Fibroblast of skin of scalp (primary cell): ENCODE measurements around the gene MED22.

Source experiments
- DNase-seq: peaks from one replicate; pipeline ENCODE4 v3.0.0-alpha.2; 2013

MED22 gene

DNA sequence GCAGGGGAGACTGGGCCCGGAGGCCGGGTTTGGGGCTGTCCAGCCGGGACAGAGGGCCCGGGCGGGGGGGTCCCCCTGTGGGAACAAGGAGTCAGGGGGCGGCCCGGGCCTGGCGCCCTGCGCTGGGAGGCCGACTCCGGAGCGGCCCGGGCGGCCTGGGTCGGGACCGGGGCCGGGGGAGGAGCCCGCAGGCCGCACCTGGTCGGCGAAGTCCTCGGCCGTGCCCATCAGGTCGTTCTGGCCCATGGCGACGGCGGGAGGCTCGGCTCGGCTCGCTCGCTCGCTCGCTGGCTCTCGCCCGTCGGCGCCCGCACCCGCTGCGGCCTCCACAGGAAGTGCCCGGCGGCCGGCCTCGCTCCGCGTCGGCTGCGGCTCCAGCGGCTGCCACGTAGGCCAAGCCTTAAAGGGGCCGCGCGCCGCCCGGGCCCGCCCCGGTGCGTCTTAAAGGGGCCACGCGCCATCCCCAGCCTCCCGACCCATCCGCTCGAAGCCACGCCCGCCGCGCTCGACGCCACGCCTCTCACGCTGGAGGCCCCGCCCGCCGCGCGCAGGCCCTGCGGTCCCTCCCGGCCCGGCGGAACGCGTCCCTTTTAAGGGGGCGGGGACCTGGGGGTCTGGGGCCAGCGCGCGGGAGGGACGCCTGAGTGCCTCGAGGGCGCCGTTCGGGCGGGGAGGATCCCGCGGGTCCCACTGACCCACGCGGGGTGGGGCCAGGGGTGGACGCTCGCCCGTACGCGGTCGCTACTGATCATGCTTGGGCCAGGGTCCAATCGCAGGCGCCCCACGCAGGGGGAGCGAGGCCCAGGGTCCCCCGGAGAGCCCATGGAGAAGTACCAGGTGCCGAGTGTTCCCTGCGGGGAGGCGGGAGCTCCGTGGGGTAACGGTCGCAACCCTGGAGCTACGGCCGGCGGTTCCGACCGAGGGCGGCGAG is 28.1 kb upstream of the MED22 start, which contains the start of the genes STKLD1 and SURF4:
STKLD1 (plus strand) TSS at position 643 of the 931 bp plus-strand sequence; CDS start at position 751, 108 bp downstream.
SURF4 (minus strand) TSS at position 337 of the 931 bp plus-strand sequence; CDS start at position 246, 91 bp downstream.
- peak; percentile 97 for DNase-seq

DNA sequence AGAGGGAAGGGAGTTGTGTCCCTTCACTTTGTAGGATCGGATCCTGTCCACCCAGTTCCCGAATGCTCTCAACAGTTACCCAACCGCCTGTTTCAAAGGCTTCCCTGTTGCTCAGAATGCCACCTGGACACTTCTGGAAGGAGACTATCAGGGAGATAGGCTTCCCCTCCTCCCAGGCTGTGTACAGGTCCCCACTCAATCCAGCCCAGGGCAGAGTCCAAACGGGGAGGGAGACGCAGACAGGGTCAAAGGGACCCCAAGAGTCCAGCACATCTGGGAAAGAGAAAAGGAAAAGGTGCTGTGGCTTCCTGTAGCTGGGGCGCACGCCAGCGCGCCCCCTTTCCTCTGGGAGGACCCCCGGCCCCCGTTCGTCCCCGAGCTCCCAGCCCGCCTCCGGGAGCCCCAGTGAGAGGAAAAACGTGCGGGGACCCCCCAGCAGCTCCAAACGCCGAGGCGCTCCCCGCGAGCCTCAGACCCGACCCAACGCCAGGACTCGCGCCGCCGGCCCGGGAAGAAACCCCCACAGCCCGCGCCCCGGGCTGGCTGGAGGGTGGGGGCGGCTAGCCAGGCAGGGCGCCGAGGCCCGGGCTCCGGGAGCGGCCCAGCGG is 27.3 kb upstream of the MED22 start:
- peak; percentile 30 for DNase-seq

DNA sequence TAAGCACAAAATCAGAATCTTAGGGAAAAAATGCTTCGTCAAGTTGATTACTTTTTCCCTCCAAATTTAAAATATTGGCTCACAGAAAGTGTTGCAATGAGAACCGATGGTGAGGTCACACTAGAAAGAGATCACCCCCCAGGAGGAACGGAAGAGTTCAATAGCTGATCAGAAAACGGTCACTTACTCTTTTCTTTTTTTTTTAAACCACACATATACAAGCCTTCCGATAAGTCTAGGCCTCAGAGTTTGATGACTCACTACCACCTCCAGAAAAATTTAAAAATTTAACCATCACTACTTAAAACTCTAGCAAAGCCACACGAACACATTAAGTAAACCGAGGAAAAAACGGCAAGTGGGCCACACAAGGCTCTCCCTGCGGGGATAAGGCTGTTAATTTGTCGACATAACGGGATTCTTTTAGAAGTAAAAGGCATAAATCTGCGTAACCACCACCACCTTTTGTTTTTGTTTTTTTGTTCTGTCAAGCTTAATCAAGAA is 26.7 kb upstream of the MED22 start:
- DNase-seq, result peak; percentile 53

DNA sequence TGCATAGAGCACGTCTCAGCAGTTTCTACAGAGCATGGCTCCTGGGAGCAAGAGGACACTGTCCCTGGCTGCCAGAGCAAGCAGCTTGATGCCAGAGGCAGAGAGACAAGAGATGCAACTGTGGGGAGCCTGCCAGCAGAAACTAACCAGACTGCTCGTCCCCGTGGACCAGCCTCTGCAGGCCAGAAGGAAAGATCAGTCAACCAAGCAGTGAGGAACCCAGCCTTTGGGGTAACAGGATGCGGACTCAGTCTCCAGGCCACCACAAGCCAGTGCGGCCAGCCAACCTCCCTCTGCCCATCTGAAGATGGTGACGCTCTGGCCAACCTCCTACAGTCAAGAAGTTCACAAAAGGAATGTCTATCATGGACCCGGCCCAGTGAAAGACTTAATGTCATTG is 24.2 kb upstream of the MED22 start:
- DNase-seq, result no peak

DNA sequence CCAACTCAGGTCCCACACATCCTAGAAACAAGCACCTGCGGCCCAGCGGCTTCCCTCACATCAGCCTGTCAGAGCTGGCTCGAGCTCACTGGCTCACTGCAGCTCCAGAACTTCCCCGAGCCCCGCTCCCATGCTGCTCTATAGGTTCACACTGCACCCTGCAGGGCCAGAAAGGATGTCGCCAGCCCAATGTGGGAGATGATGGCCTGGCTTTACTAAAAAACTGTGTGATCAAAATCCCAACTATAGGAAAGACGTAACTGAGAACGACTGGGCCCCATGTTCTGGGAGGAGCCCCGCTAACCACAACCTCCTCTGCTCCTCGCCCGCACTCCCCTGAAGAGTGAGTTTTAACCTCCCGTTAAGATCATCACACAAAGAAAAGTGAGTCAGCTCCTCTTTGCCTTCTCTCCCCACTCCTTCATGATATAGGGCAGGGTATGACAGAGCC is 23.4 kb upstream of the MED22 start:
- DNase-seq, result no peak

DNA sequence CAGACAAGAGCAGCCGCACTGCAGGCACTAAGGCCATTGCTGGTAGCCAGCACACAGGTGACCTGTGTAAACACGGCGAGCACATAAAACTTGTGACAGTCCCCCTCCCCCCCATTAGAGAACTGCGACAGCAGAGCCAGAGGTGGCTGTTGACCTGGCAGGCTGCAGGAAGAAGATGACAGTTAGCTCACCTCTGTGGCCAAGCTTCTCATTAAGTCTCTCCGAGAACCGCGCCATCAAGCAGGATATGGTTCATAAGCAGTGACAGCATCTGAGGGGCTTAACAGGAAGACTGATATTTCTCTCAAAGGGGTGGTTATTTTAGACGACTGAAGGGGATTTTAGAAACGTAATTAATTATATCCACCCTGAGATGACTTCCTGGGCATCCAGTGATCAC is 22.8 kb upstream of the MED22 start:
- DNase-seq, result no peak

DNA sequence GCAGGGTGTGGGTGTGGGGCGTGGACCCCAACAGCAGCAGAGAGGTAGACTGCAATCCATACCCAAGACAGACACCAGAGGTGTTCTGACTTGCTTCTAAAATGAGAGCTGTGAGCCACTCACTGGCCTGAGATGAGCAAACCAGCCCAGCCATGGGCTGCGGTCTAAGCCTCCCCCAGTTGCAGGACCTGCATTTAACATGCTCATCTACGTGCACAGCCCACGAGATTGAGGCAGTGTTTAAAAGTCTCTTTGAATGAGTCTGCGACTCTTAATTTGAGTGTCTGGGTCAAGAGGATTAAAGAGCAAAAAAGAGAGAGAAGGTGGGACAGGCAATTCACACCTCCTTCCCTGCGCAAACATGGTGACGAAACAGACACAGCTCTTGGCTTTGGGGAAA is 22.0 kb upstream of the MED22 start:
- DNase-seq, result no peak

DNA sequence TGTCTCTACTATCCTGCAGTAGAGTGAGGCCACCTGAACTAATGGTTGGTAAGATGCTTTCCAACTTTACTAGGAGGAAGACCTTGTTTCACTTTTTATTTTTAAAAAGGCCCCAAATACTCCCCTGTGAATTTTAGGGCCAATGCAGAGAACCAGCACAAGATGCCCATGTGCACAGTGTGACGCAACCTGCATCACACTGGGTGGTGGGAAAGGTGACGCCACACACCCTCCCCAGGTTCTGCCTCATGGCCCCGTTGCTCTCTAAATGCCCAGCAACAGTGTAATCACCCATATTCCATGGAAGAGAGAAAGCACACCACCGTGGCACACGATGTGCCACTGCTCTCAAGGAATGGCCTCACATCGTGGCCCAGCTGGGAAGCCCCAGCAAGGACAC is 21.5 kb upstream of the MED22 start:
- no peak for DNase-seq

DNA sequence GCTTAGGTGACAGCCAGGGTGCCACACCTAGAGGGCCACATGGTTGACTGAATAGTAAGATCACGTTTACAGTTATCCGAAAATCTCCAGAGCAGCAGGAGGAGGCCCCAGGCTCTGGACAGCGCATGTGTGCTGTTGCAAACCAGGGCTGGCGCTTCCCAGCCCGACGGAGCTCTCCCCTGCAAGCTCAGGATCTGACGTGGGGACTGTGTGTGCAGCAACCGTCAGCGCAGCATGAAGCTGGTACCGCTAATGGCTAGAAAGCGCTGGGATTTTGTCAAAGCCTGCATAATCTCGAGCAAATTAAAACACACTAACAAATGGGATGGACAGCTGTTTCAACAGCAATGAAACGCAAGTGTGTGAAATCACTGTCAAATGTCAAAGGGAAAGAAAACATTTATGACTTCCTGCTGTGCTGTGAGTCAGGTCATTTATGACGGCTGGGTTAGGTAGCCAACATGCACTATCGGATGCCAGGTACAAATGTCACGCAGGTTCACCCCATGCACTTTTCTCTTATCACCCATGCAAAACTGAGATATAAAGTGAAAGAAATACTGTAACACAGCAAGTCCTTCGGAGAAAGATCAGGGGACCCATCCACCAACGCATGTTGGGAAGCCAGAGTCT is 20.4 kb upstream of the MED22 start:
- DNase-seq, result no peak

DNA sequence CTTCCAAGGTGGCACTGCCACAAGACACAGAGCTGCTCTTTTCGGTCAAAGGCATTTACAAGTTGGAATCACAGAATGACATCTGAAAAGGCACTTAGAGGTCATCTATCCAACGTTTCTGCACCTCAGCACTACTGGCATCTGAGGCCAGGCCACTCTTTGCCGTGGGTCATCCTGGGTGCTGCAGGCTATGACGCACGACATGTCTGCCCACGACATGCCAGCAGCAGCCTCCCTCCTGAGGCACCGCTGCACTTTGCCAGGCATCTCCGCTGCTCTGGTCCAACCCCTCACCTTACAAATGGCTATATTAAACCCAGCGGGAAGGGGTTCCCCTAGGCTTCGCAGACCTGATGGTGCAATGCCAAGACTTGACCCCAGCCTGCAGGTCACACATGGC is 19.8 kb upstream of the MED22 start:
- no peak for DNase-seq

DNA sequence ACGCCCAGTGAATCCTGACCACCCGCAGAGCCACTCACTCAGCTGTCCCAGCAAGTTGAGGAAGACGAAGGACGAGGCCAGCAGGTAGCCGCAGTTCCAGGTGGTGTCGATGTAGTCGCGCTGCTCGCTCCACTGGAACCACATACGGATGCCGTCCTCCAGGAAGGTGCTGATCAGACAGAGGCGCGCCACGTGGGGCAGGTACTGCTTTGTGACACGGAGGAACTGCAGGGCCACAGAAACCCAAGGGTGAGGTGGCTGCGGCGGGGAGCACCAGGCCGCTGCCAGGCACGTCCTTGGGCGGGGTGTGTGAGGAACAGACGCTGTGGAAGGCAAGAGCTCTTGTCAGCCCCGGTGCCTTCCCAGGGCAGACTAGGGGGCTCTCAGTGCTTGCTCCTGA is 19.3 kb upstream of the MED22 start:
- DNase-seq, result no peak

DNA sequence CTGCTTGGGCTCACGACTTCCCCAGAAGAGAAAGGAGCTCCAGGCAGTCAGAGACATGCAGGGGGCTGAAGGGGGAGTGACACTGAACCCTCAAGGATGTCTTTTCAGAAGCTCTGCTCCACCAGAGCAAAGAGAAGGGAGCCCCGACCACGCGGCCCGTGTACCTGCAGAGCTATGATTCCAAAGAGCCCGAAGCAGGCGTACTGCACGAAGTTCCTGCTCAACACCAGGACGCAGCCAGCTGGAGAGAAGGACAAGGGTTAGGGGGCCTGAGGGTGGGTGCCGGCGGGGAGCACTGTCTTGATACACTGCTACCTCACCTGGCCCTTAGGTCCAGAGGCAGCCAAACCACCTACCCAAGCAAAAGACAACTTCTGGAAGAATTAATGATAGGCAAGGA is 18.5 kb upstream of the MED22 start:
- DNase-seq, result no peak

DNA sequence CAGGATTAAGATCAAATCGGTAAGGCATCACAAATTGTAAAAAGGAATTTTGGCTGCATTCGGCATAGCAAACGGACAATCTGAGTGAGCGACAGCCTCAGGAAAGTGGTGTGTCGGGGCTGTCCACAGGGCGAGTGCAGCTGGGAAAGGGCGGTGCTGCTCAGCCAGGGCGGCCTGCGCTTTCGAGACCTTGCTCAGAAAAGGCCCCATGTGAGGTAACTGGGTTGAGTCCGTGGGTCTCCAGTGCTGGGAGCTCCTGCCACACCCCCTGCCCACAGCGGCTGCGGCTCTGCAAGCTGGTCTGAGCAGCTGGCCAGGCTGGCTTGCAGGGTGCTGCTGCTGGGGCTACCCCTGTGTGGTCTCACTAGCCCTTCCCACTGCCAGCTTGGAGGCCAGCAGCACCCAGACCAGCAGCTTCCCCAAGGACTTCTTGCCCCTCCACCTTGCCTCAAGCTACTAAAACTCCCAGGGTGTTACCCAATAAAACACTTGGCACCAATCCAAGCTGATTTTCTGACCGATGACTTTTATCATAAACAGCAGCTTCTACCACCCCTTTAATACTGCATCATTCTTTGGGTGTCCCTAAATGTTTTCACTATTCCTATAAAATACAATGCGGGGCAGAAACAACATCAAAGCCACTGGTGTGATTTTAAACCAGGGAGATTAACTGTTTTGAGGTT is 14.6 kb upstream of the MED22 start:
- no peak for DNase-seq

DNA sequence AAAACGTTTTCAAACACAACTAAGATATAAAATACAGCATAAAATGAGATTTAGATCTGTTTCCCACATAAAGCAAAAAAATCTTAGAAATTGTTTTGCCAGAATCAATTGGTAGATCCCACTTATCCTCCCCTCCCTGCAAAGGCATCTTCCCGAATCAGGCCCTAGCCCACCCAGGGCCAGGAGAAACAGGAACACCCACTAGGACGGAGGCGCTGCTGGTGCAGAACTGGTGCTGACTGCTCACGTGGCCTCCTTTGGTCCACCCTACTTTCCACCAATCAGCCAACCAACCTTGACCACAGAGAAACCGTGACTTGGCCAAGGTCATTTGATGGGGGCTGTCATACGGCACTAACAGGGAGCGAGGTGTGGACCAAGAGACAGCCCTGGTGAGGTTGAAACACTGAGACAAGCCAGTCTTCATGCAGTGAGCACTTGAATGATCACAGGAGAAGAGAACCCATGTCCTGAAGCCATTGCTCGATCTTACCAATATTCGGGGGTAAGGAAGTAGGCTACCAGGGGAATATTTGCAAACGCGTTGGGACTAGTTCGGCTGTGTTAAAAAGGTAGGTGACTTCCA is 13.7 kb upstream of the MED22 start:
- no peak for DNase-seq

DNA sequence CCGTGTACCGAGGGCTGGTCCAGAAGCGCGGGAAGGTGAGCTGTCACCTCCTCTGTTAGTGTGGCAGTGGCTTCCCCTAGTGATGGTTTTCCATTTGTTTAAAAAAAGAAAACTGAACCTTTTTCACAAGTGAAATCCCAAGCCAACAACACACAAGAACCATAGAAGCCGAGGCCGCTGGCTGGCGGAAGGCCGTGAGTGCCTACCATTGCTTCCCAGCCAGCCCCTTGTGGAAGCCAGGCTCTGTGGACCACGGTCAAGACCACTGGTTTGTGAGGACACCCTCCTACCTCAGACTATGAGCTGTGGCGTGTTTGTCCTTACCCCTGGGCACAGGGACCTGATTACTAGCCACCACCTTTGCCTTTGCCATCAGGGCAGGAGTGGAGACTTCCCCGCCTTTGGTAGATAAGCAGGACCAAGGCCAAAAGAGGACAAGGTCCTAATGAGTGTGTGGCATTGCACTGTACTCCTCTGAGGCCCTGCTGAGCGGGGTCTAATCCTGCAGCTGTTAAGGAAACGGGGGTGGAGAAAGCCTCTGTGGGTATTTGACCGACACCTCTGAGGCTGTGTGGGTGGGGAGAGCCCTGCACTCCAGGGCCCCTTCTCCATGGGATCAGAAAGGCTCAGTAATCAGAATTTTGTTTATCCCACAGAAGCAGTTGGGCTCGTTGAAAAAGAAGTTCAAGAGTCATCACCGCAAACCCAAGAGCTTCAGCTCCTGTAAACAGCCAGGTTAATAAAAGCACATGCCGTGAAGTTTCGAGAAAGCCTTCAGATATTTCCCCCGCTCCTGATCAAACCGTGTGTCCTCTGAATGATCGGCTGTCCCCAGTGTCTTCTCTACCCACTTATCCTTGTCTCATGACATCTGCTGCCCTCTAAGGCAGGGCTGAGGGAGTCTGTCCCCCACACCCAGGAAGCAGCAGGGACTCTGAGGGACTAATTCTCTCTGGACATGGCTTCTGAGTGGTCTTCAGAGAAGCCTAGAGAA is 12.8 kb upstream of the MED22 start:
- DNase-seq, result no peak

DNA sequence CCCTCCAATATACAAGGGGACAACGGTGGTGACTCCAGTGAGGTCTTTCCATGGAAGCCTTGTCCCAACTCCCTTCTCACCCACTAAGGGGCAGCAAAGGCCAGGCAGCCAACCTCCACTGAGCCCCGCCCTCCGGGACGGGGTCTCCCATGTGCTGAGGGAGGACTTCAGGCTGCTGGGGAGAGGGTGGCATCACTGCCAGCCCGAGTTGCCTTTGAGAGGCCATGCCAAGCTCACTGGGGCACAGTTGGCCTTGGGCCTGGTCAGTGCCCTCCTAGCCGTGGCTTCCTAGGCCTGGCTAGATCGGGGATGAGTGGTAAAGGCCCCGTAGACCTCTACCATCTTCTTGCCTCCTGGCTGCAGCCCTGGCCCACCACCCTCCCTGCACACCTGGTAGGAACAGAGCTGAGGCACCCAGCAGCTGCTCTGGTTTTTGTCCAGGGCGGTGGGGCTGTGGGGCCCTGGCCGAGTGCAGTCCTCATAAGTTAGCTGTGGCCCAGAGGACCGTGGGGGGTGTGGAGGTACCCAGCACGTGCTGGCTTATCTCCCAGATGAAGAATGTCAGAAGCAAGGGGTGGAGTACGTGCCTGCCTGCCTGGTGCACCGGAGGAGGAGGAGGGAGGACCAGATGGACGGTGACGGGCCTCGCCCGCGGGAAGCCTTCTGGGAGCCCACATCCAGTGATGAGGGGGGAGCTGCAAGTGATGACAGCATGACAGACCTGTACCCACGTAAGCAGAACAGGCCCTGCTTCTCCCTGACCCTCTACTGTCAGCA is 11.7 kb upstream of the MED22 start:
- peak; percentile 31 for DNase-seq

DNA sequence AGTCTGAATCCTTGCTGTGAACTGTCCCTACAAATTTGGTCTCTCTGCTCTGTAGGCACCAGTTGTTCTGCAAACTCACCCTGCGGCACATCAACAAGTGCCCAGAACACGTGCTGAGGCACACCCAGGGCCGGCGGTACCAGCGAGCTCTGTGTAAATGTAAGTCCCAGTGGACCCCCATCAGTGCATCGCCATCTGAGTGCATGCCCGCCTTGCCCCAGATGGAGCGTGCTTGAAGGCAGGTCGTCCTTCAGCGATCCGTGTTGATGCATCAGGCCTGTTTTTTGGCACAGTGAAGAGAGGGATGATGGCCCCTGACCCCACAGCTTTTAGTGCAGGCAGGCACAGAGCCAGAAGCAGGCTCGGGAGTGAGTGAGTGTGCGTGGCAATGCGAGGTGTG is 9.7 kb upstream of the MED22 start:
- DNase-seq, result no peak

DNA sequence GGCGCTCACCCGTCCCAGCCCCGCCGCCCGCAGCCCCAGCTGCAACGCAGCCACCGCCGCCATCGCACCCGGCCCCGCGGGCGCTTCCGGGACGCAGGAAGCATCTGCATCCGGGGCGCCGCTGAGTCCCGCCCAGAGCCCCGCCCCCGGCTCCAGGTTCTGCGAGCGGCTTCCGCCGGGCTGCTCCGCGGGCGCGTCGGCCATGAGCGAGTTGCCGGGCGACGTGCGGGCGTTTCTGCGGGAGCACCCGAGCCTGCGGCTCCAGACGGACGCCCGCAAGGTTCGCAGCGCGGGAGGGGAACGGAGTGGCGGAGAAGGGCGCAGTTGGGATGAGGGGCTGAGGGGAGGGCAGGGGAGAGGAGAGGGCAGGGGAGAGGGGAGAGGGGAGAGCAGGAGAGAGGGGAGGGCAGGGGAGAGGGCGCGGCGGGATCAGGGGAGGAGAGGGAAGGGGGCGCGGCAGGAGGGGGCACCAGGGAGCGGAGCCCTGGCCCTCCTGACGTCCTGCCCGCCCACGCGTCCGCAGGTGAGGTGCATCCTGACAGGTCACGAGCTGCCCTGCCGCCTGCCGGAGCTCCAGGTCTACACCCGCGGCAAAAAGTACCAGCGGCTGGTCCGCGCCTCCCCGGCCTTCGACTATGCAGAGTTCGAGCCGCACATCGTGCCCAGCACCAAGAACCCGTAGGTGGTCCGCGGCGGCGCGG is 8.6 kb upstream of the MED22 start, which contains the start of the genes SURF1 and SURF2:
SURF1 (minus strand) TSS at position 97 of the 701 bp plus-strand sequence; CDS start at position 63, 34 bp downstream.
SURF2 (plus strand) TSS at position 160 of the 701 bp plus-strand sequence; CDS start at position 203, 43 bp downstream.
- DNase-seq, result peak; percentile 79

DNA sequence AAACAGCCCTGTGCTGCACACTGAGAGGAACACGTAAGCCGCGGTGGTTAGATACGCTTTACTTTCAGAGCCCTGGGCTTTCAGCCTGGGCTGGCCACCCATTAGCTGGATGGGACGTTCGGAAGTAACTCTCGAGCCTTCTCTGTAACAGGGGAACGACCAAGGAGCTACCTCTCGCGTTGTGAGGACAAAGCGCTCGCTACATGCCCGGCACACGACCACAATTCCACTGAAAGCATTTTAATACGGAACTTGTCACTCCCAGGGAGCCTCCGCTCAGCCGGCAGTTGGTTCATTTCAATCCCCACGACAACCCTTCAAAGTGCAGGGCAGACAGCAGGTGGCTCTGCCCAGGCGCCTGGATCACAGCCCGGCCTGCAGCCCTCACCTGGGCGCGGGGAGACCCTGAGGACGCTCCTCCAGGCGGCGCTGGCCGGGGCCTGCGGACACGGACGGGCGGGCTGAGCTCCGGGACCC is 8.0 kb upstream of the MED22 start:
- no peak for DNase-seq
